Activated CD4-positive, alpha-beta T cell treated with anti-CD3 and anti-CD28 coated beads, Interleukin-2, amount 10 ng/mL, durations not matched to agents 7 days and 5 days (primary cell): Measurements from ENCODE around the gene M1AP. TPM values are rescaled to one million over a fixed set of nuclear protein-coding genes. Genes with fewer than 3 reads are reported as not detected.
A peak's percentile ranks its signal among the peaks of the same experiment; 100 is the strongest.

Experiments
- CTCF ChIA-PET: fragments of 350-600 bp; sonication (Branson Sonifier 250); formaldehyde crosslinking; loops from one replicate; lab custom pipeline; 2021; ENCODE audit warnings: antibody characterized with exemption; lab: Charles Lee
- POLR2A ChIA-PET: fragments of 350-600 bp; sonication (Branson Sonifier 250); formaldehyde crosslinking; loops from one replicate; lab custom pipeline; 2021; ENCODE audit warnings: antibody characterized with exemption; lab: Charles Lee
- DNase-seq: peaks from one replicate; pipeline ENCODE4 v3.0.0-alpha.2; 2020
- H3K27ac Mint-ChIP-seq: one replicate; pipeline ENCODE4 v1.8.0; 2021; ENCODE audit warnings: mild to moderate bottlenecking, moderate library complexity, mixed read lengths
- H3K27me3 Mint-ChIP-seq: one replicate; pipeline ENCODE4 v1.8.0; 2021; ENCODE audit warnings: mixed read lengths
- H3K36me3 Mint-ChIP-seq: one replicate; pipeline ENCODE4 v1.8.0; 2021; ENCODE audit warnings: low read depth, mixed read lengths
- H3K4me1 Mint-ChIP-seq: one replicate; pipeline ENCODE4 v1.8.0; 2021; ENCODE audit warnings: mixed read lengths
- H3K4me3 Mint-ChIP-seq: one replicate; pipeline ENCODE4 v1.8.0; 2021; ENCODE audit warnings: mild to moderate bottlenecking, moderate library complexity, mixed read lengths
- H3K9me3 Mint-ChIP-seq: one replicate; pipeline ENCODE4 v1.8.0; 2021; ENCODE audit warnings: mixed read lengths
- total RNA-seq, 2 experiments: library from RNA; stranded (reverse); gene quantifications; one replicate each; pipeline ENCODE4 v1.2.3, GENCODE V29; 2021

The M1AP gene
- total RNA-seq, 2 experiments from 2014 or later, result not detected

GRCh38 chr2:74531666-74532065 lies 116.5 kb downstream of the M1AP start:
- H3K4me3 Mint-ChIP-seq, result peak overlapping the region; percentile 98
- H3K4me1 Mint-ChIP-seq, result peaks cover 47% of the 10 kb centered on the region
- peaks cover 38% of the 10 kb centered on the region for H3K36me3 Mint-ChIP-seq
- peaks cover 3% of the 10 kb centered on the region for H3K9me3 Mint-ChIP-seq
- POLR2A ChIA-PET, result no interaction called here
- no peak for DNase-seq
- CTCF ChIA-PET, result interaction anchor here (0.9 to 3.6 kb wide), 23 partner anchors 10 to 197 kb away, joined by 3 to 22 read pairs (median 4); partner anchors contain the start of genes CCDC142, MOGS, MRPL53 and TTC31
- H3K27me3 Mint-ChIP-seq, result no peaks in the 10 kb centered on the region
- peak overlapping the region; percentile 65 for H3K27ac Mint-ChIP-seq

GRCh38 chr2:74530239-74531187 lies 117.6 kb downstream of the M1AP start:
- Mint-ChIP-seq H3K36me3 (peaks cover 47% of the 10 kb centered on the region), H3K4me1 (peaks cover 57% of the 10 kb centered on the region), H3K4me3 (peak overlapping the region; percentile 98), H3K9me3 (peaks cover 5% of the 10 kb centered on the region), H3K27ac (peak overlapping the region; percentile 97), H3K27me3 (no peaks in the 10 kb centered on the region)
- DNase-seq, result peak; percentile 49
- ChIA-PET POLR2A (no interaction called here), CTCF (interaction anchor here (0.8 to 3.6 kb wide), 23 partner anchors 8 to 281 kb away, joined by 3 to 22 read pairs (median 3); partner anchors contain the start of genes CCDC142, MOGS, TTC31 and WBP1)

GRCh38 chr2:74529357-74530238 lies 118.5 kb downstream of the M1AP start, which contains the start of the genes AUP1 and HTRA2:
TSS of gene AUP1 (minus strand) at chr2:74529706. CDS start at chr2:74529629, 77 bp downstream.
TSS of gene HTRA2 (plus strand) at chr2:74529933. CDS start at chr2:74530007, 74 bp downstream.
- ChIA-PET POLR2A (interaction anchor here (0.6 to 0.8 kb wide), 3 partner anchors 44 to 139 kb away, joined by 3 to 5 read pairs (median 3); partner anchors contain the start of gene INO80B), CTCF (interaction anchor here (0.5 to 3.6 kb wide), 23 partner anchors 9 to 280 kb away, joined by 3 to 16 read pairs (median 3); partner anchors contain the start of genes CCDC142, TTC31 and WBP1)
- Mint-ChIP-seq H3K36me3 (peaks cover 47% of the 10 kb centered on the region), H3K9me3 (peaks cover 5% of the 10 kb centered on the region), H3K4me3 (peak within 1 kb of the TSS; percentile 98), H3K27me3 (no peaks in the 10 kb centered on the region), H3K27ac (peak within 1 kb of the TSS; percentile 97), H3K4me1 (peaks cover 57% of the 10 kb centered on the region)
- DNase-seq, result peak; percentile 92

- ChIA-PET CTCF (interaction anchor here (0.5 to 2.7 kb wide), 15 partner anchors 8 to 279 kb away, joined by 3 to 8 read pairs (median 3); partner anchors contain the start of genes CCDC142 and TTC31), POLR2A (interaction anchor here (0.8 kb wide), 1 partner anchor 138 kb away, joined by 5 read pairs; no protein-coding TSS in a partner anchor)
- Mint-ChIP-seq H3K36me3 (peaks cover 47% of the 10 kb centered on the region), H3K27ac (peak overlapping the region; percentile 97), H3K9me3 (peaks cover 5% of the 10 kb centered on the region), H3K4me1 (peaks cover 57% of the 10 kb centered on the region), H3K4me3 (peak overlapping the region; percentile 98), H3K27me3 (no peaks in the 10 kb centered on the region)
- no peak for DNase-seq
These were observed 119.4 kb downstream of the M1AP start for GRCh38 chr2:74528600-74529356.

GRCh38 chr2:74527741-74528140 lies 120.4 kb downstream of the M1AP start:
- H3K27ac Mint-ChIP-seq, result peak overlapping the region; percentile 97
- CTCF ChIA-PET, result interaction anchor here (1.0 to 2.2 kb wide), 3 partner anchors 10 to 57 kb away, joined by 3 to 6 read pairs (median 5); no protein-coding TSS in a partner anchor
- H3K36me3 Mint-ChIP-seq, result peaks cover 47% of the 10 kb centered on the region
- H3K27me3 Mint-ChIP-seq, result no peaks in the 10 kb centered on the region
- H3K4me3 Mint-ChIP-seq, result peak overlapping the region; percentile 98
- peaks cover 56% of the 10 kb centered on the region for H3K4me1 Mint-ChIP-seq
- POLR2A ChIA-PET, result no interaction called here
- peaks cover 5% of the 10 kb centered on the region for H3K9me3 Mint-ChIP-seq
- no peak for DNase-seq

GRCh38 chr2:74526649-74527230 lies 121.4 kb downstream of the M1AP start:
- DNase-seq, result no peak
- peaks cover 39% of the 10 kb centered on the region for H3K36me3 Mint-ChIP-seq
- H3K27ac Mint-ChIP-seq, result no peak overlapping the region
- ChIA-PET POLR2A (no interaction called here), CTCF (interaction anchor here (0.6 to 2.2 kb wide), 7 partner anchors 9 to 230 kb away, joined by 3 to 6 read pairs (median 4); partner anchors contain the start of genes CCDC142 and TTC31)
- peaks cover 47% of the 10 kb centered on the region for H3K4me1 Mint-ChIP-seq
- H3K4me3 Mint-ChIP-seq, result no peak overlapping the region
- H3K27me3 Mint-ChIP-seq, result peaks cover 5% of the 10 kb centered on the region
- H3K9me3 Mint-ChIP-seq, result peaks cover 5% of the 10 kb centered on the region

GRCh38 chr2:74525717-74526648 lies 122.1 kb downstream of the M1AP start, which contains the start of gene DQX1:
TSS of gene DQX1 (minus strand) at chr2:74526231. CDS start at chr2:74525729, 502 bp downstream.
- POLR2A ChIA-PET, result no interaction called here
- CTCF ChIA-PET, result interaction anchor here (0.6 to 2.2 kb wide), 6 partner anchors 8 to 230 kb away, joined by 3 to 6 read pairs (median 4); partner anchors contain the start of genes CCDC142 and TTC31
- Mint-ChIP-seq H3K9me3 (peaks cover 5% of the 10 kb centered on the region), H3K27me3 (peaks cover 7% of the 10 kb centered on the region), H3K36me3 (peaks cover 38% of the 10 kb centered on the region), H3K4me3 (no peak within 1 kb of the TSS), H3K4me1 (peaks cover 40% of the 10 kb centered on the region), H3K27ac (no peak within 1 kb of the TSS)
- DNase-seq, result peak; percentile 40

GRCh38 chr2:74524955-74525716 lies 123.0 kb downstream of the M1AP start:
- peaks cover 35% of the 10 kb centered on the region for H3K4me1 Mint-ChIP-seq
- peaks cover 35% of the 10 kb centered on the region for H3K36me3 Mint-ChIP-seq
- ChIA-PET CTCF (interaction anchor here (1.1 to 2.2 kb wide), 3 partner anchors 8 to 42 kb away, joined by 3 to 6 read pairs (median 3); partner anchors contain the start of genes CCDC142 and TTC31), POLR2A (no interaction called here)
- no peak overlapping the region for H3K27ac Mint-ChIP-seq
- H3K9me3 Mint-ChIP-seq, result peaks cover 5% of the 10 kb centered on the region
- H3K27me3 Mint-ChIP-seq, result peaks cover 11% of the 10 kb centered on the region
- H3K4me3 Mint-ChIP-seq, result no peak overlapping the region
- no peak for DNase-seq

GRCh38 chr2:74524005-74524404 lies 124.1 kb downstream of the M1AP start:
- Mint-ChIP-seq H3K27ac (no peak overlapping the region), H3K9me3 (peaks cover 5% of the 10 kb centered on the region), H3K27me3 (peaks cover 23% of the 10 kb centered on the region), H3K4me3 (no peak overlapping the region), H3K36me3 (peaks cover 32% of the 10 kb centered on the region), H3K4me1 (peaks cover 34% of the 10 kb centered on the region)
- ChIA-PET POLR2A (no interaction called here), CTCF (interaction anchor here (1.0 to 1.4 kb wide), 3 partner anchors 9 to 13 kb away, joined by 3 read pairs; partner anchors contain the start of gene TLX2)
- DNase-seq, result no peak
